ENCODE data around the gene COL5A1. TPM values are rescaled to one million over a fixed set of nuclear protein-coding genes. Genes with fewer than 3 reads are reported as not detected.

COL5A1 gene
- total RNA-seq, 1 experiment from 2014 or later: 9.5 TPM

GRCh38 chr9:134834957-134835419 is 193.4 kb downstream of the COL5A1 start:
- H3K4me3 Mint-ChIP-seq: no peak overlapping the region
- Histone ChIP-seq H4K5ac (ENCODE audit: insufficient read length, low read depth, low read length) (no peak overlapping the region), H3K56ac (ENCODE audit: insufficient read length, low read depth, low read length) (no peak overlapping the region), H2BK15ac (ENCODE audit: low read depth, low read length) (no peak overlapping the region), H3K4me1 (ENCODE audit: insufficient read depth, low read length) (no peaks in the 10 kb centered on the region), H2BK12ac (ENCODE audit: insufficient read length, low read depth, low read length) (no peak overlapping the region), H3T11ph (ENCODE audit: low read length) (no peak overlapping the region), H3K27me3 (ENCODE audit: insufficient read depth, low read length) (no peaks in the 10 kb centered on the region), H3K27ac (ENCODE audit: insufficient read length, low read depth, low read length) (no peak overlapping the region), H2BK20ac (ENCODE audit: low read depth, low read length, poor library complexity, severe bottlenecking) (no peak overlapping the region), H3K9ac (ENCODE audit: extremely low read depth, insufficient read length, low read length) (no peak overlapping the region), H2AFZ (ENCODE audit: low read length) (no peak overlapping the region), H2BK120ac (ENCODE audit: low read depth, low read length, poor library complexity, severe bottlenecking) (no peak overlapping the region), H3K23ac (ENCODE audit: insufficient read length, low read depth, low read length) (no peak overlapping the region), H3K79me2 (ENCODE audit: insufficient read depth, low read length) (no peaks in the 10 kb centered on the region), H3K18ac (ENCODE audit: insufficient read length, low read depth, low read length) (peak overlapping the region; percentile 23), H3K4ac (ENCODE audit: low read depth, low read length) (no peak overlapping the region), H3K79me1 (ENCODE audit: insufficient read depth, low read depth, low read length, poor library complexity, severe bottlenecking) (no peaks in the 10 kb centered on the region), H4K8ac (replicated peaks; ENCODE audit: insufficient read length, low read depth, low read length) (no peak overlapping the region), H3K23me2 (ENCODE audit: insufficient read length, low read depth, low read length, poor library complexity, severe bottlenecking) (no peaks in the 10 kb centered on the region), H3K9me3 (ENCODE audit: control insufficient read depth, low read depth, low read length) (no peaks in the 10 kb centered on the region), H2BK5ac (ENCODE audit: insufficient read length, low read length) (no peak overlapping the region), H3K4me2 (ENCODE audit: insufficient read depth, insufficient read length, low read length) (no peak overlapping the region), H2AK5ac (ENCODE audit: insufficient read length, low read length) (no peak overlapping the region), H3K14ac (ENCODE audit: insufficient read depth, low read length) (no peak overlapping the region; the same call in 1 of the 2 replicates), H4K91ac (ENCODE audit: insufficient read length, low read depth, low read length) (no peak overlapping the region), H4K20me1 (ENCODE audit: control insufficient read depth, insufficient read depth, insufficient read length) (no peaks in the 10 kb centered on the region)
- TF ChIP-seq, protein P1, sequence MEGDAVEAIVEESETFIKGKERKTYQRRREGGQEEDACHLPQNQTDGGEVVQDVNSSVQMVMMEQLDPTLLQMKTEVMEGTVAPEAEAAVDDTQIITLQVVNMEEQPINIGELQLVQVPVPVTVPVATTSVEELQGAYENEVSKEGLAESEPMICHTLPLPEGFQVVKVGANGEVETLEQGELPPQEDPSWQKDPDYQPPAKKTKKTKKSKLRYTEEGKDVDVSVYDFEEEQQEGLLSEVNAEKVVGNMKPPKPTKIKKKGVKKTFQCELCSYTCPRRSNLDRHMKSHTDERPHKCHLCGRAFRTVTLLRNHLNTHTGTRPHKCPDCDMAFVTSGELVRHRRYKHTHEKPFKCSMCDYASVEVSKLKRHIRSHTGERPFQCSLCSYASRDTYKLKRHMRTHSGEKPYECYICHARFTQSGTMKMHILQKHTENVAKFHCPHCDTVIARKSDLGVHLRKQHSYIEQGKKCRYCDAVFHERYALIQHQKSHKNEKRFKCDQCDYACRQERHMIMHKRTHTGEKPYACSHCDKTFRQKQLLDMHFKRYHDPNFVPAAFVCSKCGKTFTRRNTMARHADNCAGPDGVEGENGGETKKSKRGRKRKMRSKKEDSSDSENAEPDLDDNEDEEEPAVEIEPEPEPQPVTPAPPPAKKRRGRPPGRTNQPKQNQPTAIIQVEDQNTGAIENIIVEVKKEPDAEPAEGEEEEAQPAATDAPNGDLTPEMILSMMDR (conservative IDR thresholded peaks at IDR 0.05): no peak
- H3K27ac Mint-ChIP-seq: peak overlapping the region in 2 of 3 experiments; percentile 32 to 79; a peak in 2 of 7 replicates
- H3K36me3 Mint-ChIP-seq (ENCODE audit: insufficient read depth in 1 of 3, low read depth in 3 of 3): no peaks in the 10 kb centered on the region; a peak in 1 of 7 replicates
- DNase-seq: no peak
- peaks cover 0 to 2% of the 10 kb centered on the region in 2 experiments; a peak in 1 of 4 replicates for H3K4me1 Mint-ChIP-seq
- H3K27me3 Mint-ChIP-seq (ENCODE audit: low read depth): no peaks in the 10 kb centered on the region; the same call in 1 of the 2 replicates
- no peaks in the 10 kb centered on the region for H3K9me3 Mint-ChIP-seq
- no CpG with 5 or more reads among the region's 25 CpGs for WGBS (ENCODE audit: extremely low coverage, insufficient read length, low lambda C conversion rate)
